Activated naive CD4-positive, alpha-beta T cell treated with anti-CD3 and anti-CD28 coated beads, Interleukin-2, amount 50 U/mL, for 24 hours (primary cell): ENCODE results near the gene CARM1.

Experiments used
- H3K27ac Mint-ChIP-seq: one replicate; pipeline ENCODE4 v1.8.0; 2021; ENCODE audit warnings: mild to moderate bottlenecking, mixed read lengths
- H3K27me3 Mint-ChIP-seq: one replicate; pipeline ENCODE4 v1.8.0; 2021; ENCODE audit warnings: mixed read lengths
- H3K36me3 Mint-ChIP-seq: one replicate; pipeline ENCODE4 v1.8.0; 2021; ENCODE audit warnings: mixed read lengths
- H3K4me1 Mint-ChIP-seq: one replicate; pipeline ENCODE4 v1.8.0; 2021; ENCODE audit warnings: mixed read lengths
- H3K4me3 Mint-ChIP-seq: one replicate; pipeline ENCODE4 v1.8.0; 2021; ENCODE audit warnings: mild to moderate bottlenecking, mixed read lengths
- H3K9me3 Mint-ChIP-seq: one replicate; pipeline ENCODE4 v1.8.0; 2021; ENCODE audit warnings: mixed read lengths

CARM1 gene

GRCh38 chr19:10961073-10961860 is 89.9 kb downstream of the CARM1 start:
- H3K9me3 Mint-ChIP-seq = no peaks in the 10 kb centered on the region
- H3K4me1 Mint-ChIP-seq = peaks cover 43% of the 10 kb centered on the region
- peak overlapping the region; percentile 93 for H3K4me3 Mint-ChIP-seq
- peaks cover 3% of the 10 kb centered on the region for H3K36me3 Mint-ChIP-seq
- peak overlapping the region; percentile 83 for H3K27ac Mint-ChIP-seq
- H3K27me3 Mint-ChIP-seq = no peaks in the 10 kb centered on the region

GRCh38 chr19:10962863-10963262 is 91.5 kb downstream of the CARM1 start:
- no peaks in the 10 kb centered on the region for H3K27me3 Mint-ChIP-seq
- H3K4me1 Mint-ChIP-seq = peaks cover 50% of the 10 kb centered on the region
- H3K36me3 Mint-ChIP-seq = peaks cover 3% of the 10 kb centered on the region
- H3K4me3 Mint-ChIP-seq = peak overlapping the region; percentile 93
- H3K9me3 Mint-ChIP-seq = no peaks in the 10 kb centered on the region
- no peak overlapping the region for H3K27ac Mint-ChIP-seq

GRCh38 chr19:10963865-10964264 is 92.5 kb downstream of the CARM1 start:
- Mint-ChIP-seq H3K36me3 (peaks cover 3% of the 10 kb centered on the region), H3K4me1 (peaks cover 58% of the 10 kb centered on the region), H3K9me3 (no peaks in the 10 kb centered on the region), H3K27ac (peak overlapping the region; percentile 59), H3K4me3 (peak overlapping the region; percentile 93), H3K27me3 (no peaks in the 10 kb centered on the region)

DNA sequence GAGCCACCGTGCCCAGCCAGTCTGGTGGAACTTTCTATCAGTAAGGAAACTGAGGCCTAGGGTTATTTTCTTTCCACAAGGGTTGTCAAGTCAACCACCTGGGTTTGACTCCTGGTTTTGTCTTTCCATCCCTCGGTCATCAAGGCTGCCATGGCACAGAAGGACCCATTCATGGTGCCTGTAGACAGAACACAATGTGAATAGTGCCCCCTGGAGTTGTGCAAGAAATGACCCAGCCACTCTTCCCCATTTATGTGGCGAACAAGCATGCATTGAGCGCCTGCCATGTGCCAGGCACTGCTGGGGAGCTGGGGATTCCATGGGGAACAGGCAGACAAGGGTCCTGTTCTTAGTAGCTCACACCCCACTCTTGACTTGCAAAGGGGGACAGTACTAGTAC is 93.5 kb downstream of the CARM1 start:
- H3K9me3 Mint-ChIP-seq = no peaks in the 10 kb centered on the region
- no peak overlapping the region for H3K4me3 Mint-ChIP-seq
- H3K27me3 Mint-ChIP-seq = no peaks in the 10 kb centered on the region
- H3K4me1 Mint-ChIP-seq = peaks cover 60% of the 10 kb centered on the region
- no peak overlapping the region for H3K27ac Mint-ChIP-seq
- H3K36me3 Mint-ChIP-seq = peaks cover 3% of the 10 kb centered on the region

DNA sequence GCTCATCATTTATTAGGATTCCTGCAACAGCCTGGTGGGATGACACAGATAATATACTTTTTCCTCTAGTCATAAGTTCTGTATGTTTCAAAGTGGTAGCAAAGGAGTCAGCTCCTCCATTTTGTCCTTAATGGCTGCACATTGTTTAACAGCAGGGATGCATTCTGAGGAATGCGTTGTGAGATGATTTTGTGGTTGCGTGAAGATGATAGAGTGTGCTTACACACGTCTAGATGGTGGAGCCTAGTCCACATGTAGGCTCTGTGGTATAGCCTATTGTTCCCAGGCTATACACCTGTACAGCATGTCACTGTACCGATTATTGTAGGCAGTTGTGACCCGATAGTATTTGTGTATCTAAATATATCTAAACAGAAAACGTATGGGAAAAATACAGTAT is 94.0 kb downstream of the CARM1 start:
- no peaks in the 10 kb centered on the region for H3K27me3 Mint-ChIP-seq
- peaks cover 3% of the 10 kb centered on the region for H3K36me3 Mint-ChIP-seq
- no peak overlapping the region for H3K27ac Mint-ChIP-seq
- H3K4me3 Mint-ChIP-seq = no peak overlapping the region
- no peaks in the 10 kb centered on the region for H3K9me3 Mint-ChIP-seq
- H3K4me1 Mint-ChIP-seq = peaks cover 65% of the 10 kb centered on the region

DNA sequence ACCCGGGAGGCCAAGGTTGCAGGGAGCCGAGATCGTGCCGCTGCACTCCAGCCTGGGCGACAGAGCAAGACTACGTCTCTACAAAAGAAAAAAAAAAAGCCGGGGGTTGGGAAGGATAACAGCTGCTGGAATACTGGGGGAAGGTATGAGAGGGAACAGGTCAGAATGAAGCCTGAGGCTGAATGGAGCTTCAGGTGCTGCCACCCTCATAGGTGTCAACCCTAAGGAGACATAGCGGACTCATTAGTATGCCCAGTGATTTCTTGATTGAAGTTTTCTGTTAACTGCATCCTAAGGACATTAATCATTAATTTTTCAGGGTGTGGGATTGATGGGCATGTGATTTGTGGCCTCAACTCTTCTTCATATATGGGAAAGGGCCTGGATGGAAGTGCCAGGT is 95.5 kb downstream of the CARM1 start:
- no peak overlapping the region for H3K4me3 Mint-ChIP-seq
- peaks cover 3% of the 10 kb centered on the region for H3K36me3 Mint-ChIP-seq
- no peaks in the 10 kb centered on the region for H3K9me3 Mint-ChIP-seq
- H3K27me3 Mint-ChIP-seq = no peaks in the 10 kb centered on the region
- H3K4me1 Mint-ChIP-seq = peaks cover 66% of the 10 kb centered on the region
- H3K27ac Mint-ChIP-seq = peak overlapping the region; percentile 17

- H3K27me3 Mint-ChIP-seq = no peaks in the 10 kb centered on the region
- peaks cover 52% of the 10 kb centered on the region for H3K4me1 Mint-ChIP-seq
Observed at GRCh38 chr19:10968527-10969135, 97.3 kb downstream of the CARM1 start.

GRCh38 chr19:10971107-10971726 is 99.9 kb downstream of the CARM1 start:
- peaks cover 51% of the 10 kb centered on the region for H3K4me1 Mint-ChIP-seq
- no peak overlapping the region for H3K4me3 Mint-ChIP-seq
- H3K27me3 Mint-ChIP-seq = no peaks in the 10 kb centered on the region
- no peak overlapping the region for H3K27ac Mint-ChIP-seq
- no peaks in the 10 kb centered on the region for H3K36me3 Mint-ChIP-seq
- H3K9me3 Mint-ChIP-seq = no peaks in the 10 kb centered on the region

More at GRCh38 chr19:10968527-10969135, 97.3 kb downstream of the CARM1 start:
- peaks cover 2% of the 10 kb centered on the region for H3K36me3 Mint-ChIP-seq
- no peak overlapping the region for H3K27ac Mint-ChIP-seq
- H3K9me3 Mint-ChIP-seq = no peaks in the 10 kb centered on the region
- no peak overlapping the region for H3K4me3 Mint-ChIP-seq
